Thoracic aorta (tissue), 2 donors: ENCODE data around the gene CBX6. TPM values are rescaled to one million over a fixed set of nuclear protein-coding genes. Genes with fewer than 3 reads are reported as not detected.
"Not testable (repeated sequence)": the region's sequence is repeated elsewhere in the genome, so short reads cannot be mapped to it uniquely, and the experiment has no call there.

Experiments
- ATAC-seq: fragments of 150-250 bp; one replicate; pipeline ENCODE4 v1.8.0; 2017; ENCODE audit warnings: low read depth; ENCODE audit not compliant: insufficient number of reproducible peaks, low FRiP score
- DNase-seq: peaks from one replicate; pipeline ENCODE4 v3.0.0-alpha.2; 2020; ENCODE audit warnings: low spot score
- H3K27ac ChIP-seq, 2 donors: fragments of 200-600 bp; sonication (generic); 1 replicate in 1 of 2; 2 replicates in 1 of 2; pipeline ENCODE4 v1.5.1; 2016; ENCODE audit warnings: mild to moderate bottlenecking in 2 of 2, moderate library complexity in 2 of 2
- H3K27me3 ChIP-seq: fragments of 200-600 bp; sonication (generic); replicated peaks from 2 replicates; pipeline ENCODE4 v1.6.0; 2016; ENCODE audit warnings: mild to moderate bottlenecking; ENCODE audit not compliant: insufficient read depth
- H3K36me3 ChIP-seq: fragments of 200-600 bp; sonication (generic); one replicate; pipeline ENCODE4 v1.5.1; 2016
- H3K4me1 ChIP-seq, 2 donors: fragments of 200-600 bp; sonication (generic); 1 replicate in 1 of 2; 2 replicates in 1 of 2; pipeline versions ENCODE4 v1.5.1 to v1.6.0; 2016; ENCODE audit warnings: low read depth in 2 of 2, mild to moderate bottlenecking in 1 of 2; ENCODE audit not compliant: control insufficient read depth in 1 of 2
- H3K4me3 ChIP-seq: fragments of 200-600 bp; sonication (generic); 2 replicates; pipeline ENCODE4 v1.5.1; 2016; ENCODE audit warnings: mild to moderate bottlenecking
- H3K9me3 ChIP-seq: fragments of 200-600 bp; sonication (generic); 2 replicates; pipeline ENCODE4 v1.5.1; 2016
- total RNA-seq, 2 donors: library from RNA; depleted of rRNA; stranded (reverse); fragments of >200 nt; gene quantifications; one replicate each; pipeline versions ENCODE4 v1.1.0 to v1.2.3, GENCODE V29; 2016
- TF ChIP-seq, protein P1 (sequence below): fragments of 200-600 bp; sonication (generic); IDR thresholded peaks from one replicate; pipeline ENCODE4 v1.5.1; 2019; ENCODE audit warnings: antibody characterized with exemption

Gene CBX6
- total RNA-seq, 2 donors from 2014 or later: 80.1 to 111 TPM

GRCh38 chr22:38860283-38861169, 11.5 kb downstream of the CBX6 start:
- TF ChIP-seq, protein P1, sequence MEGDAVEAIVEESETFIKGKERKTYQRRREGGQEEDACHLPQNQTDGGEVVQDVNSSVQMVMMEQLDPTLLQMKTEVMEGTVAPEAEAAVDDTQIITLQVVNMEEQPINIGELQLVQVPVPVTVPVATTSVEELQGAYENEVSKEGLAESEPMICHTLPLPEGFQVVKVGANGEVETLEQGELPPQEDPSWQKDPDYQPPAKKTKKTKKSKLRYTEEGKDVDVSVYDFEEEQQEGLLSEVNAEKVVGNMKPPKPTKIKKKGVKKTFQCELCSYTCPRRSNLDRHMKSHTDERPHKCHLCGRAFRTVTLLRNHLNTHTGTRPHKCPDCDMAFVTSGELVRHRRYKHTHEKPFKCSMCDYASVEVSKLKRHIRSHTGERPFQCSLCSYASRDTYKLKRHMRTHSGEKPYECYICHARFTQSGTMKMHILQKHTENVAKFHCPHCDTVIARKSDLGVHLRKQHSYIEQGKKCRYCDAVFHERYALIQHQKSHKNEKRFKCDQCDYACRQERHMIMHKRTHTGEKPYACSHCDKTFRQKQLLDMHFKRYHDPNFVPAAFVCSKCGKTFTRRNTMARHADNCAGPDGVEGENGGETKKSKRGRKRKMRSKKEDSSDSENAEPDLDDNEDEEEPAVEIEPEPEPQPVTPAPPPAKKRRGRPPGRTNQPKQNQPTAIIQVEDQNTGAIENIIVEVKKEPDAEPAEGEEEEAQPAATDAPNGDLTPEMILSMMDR: no peak
- no peak for ATAC-seq
- peaks cover 26 to 37% of the 10 kb centered on the region in 2 donors for H3K4me1 ChIP-seq

DNA sequence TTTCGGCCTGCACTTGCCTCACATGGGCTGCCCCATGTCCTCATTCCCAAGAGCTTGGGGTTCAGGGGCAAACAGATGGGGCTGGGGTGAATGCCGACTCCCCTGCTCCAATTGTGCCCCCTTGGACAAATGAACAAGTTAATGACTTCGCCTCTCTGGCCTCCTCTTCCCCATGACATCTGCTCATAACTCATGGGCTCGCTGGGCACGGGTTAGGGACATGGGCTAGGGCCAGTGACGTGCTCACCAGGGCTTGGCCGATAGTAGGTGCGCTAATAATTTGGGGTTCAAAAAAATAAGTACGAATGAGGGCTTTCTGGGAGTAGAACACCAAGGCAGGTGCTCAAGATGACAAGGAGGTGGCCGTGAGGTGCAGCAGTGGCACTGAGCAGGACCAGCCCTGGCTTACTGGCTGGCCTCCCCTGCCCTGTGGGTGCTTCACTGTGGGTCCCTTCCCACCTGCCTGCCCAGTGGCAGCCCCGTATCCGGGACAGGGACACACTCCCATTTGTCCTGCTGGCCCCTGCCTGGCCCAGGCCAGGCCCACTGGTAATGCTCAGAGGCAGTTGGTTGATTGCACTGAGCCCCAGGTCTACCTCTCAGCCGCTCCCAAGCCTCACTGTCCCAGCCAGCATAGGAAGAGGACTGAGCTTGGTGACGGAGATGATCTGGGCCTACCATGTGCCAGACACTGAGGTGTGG, 12.3 kb downstream of the CBX6 start:
- ATAC-seq (no peak), DNase-seq (no peak)
- H3K4me1 ChIP-seq: peaks cover 18 to 30% of the 10 kb centered on the region in 2 donors
- TF ChIP-seq, protein P1: no peak
- H3K36me3 ChIP-seq: no peaks in the 10 kb centered on the region
- no peak overlapping the region for H3K4me3 ChIP-seq
- H3K27ac ChIP-seq: no peak overlapping the region
- H3K9me3 ChIP-seq: no peaks in the 10 kb centered on the region
- no peaks in the 10 kb centered on the region for H3K27me3 ChIP-seq

More at GRCh38 chr22:38860283-38861169, 11.5 kb downstream of the CBX6 start:
- no peak overlapping the region for H3K4me3 ChIP-seq
- H3K27ac ChIP-seq: no peak overlapping the region
- no peak for DNase-seq
- no peaks in the 10 kb centered on the region for H3K9me3 ChIP-seq
- H3K27me3 ChIP-seq: no peaks in the 10 kb centered on the region
- H3K36me3 ChIP-seq: peaks cover 3% of the 10 kb centered on the region

- no peak overlapping the region for H3K27ac ChIP-seq
- no peak for ATAC-seq
- no peak overlapping the region for H3K4me3 ChIP-seq
- no peaks in the 10 kb centered on the region for H3K9me3 ChIP-seq
- H3K4me1 ChIP-seq: peaks cover 10 to 17% of the 10 kb centered on the region in 2 donors
- H3K27me3 ChIP-seq: no peaks in the 10 kb centered on the region
- H3K36me3 ChIP-seq: no peaks in the 10 kb centered on the region
- no peak for DNase-seq
- TF ChIP-seq, protein P1: no peak
These were observed 13.5 kb downstream of the CBX6 start for GRCh38 chr22:38858492-38858891.

- H3K36me3 ChIP-seq, ATAC-seq, H3K27ac ChIP-seq, H3K9me3 ChIP-seq, H3K4me1 ChIP-seq, H3K27me3 ChIP-seq, H3K4me3 ChIP-seq, DNase-seq: not testable (repeated sequence)
These were observed 17.5 kb downstream of the CBX6 start for GRCh38 chr22:38854476-38854875.

GRCh38 chr22:38853883-38854282, 18.1 kb downstream of the CBX6 start:
- not testable (repeated sequence) for H3K27ac ChIP-seq, H3K4me1 ChIP-seq, DNase-seq, H3K36me3 ChIP-seq, H3K9me3 ChIP-seq, ATAC-seq, H3K27me3 ChIP-seq, H3K4me3 ChIP-seq

- DNase-seq: no peak
- no peaks in the 10 kb centered on the region for H3K4me1 ChIP-seq
- TF ChIP-seq, protein P1: no peak
- H3K27me3 ChIP-seq: no peaks in the 10 kb centered on the region
- ATAC-seq: no peak
- H3K4me3 ChIP-seq: no peak overlapping the region
- H3K27ac ChIP-seq: no peak overlapping the region
- H3K36me3 ChIP-seq: no peaks in the 10 kb centered on the region
- no peaks in the 10 kb centered on the region for H3K9me3 ChIP-seq
These were observed 18.8 kb downstream of the CBX6 start for GRCh38 chr22:38853196-38853651.
